GM12891 (cell line): ENCODE measurements around the gene EXOC3.
"Not testable (repeated sequence)": the region's sequence is repeated elsewhere in the genome, so short reads cannot be mapped to it uniquely, and the experiment has no call there.

Experiments
- DNase-seq: peaks from one replicate; pipeline ENCODE4 v3.0.0; 2011; ENCODE audit warnings: low spot score; ENCODE audit not compliant: insufficient read length
- FAIRE-seq: peaks from 2 replicates; lab custom pipeline; 2011; peaks lifted over from hg19 to GRCh38; lab: Jason Lieb, UNC
- PAX5 ChIP-seq: IDR thresholded peaks from 2 replicates; pipeline ENCODE4 v1.6.1; 2011; ENCODE audit warnings: low read length, moderate library complexity, mild to moderate bottlenecking; ENCODE audit not compliant: insufficient read depth, severe bottlenecking
- POLR2A ChIP-seq: IDR thresholded peaks from 2 replicates; pipeline ENCODE4 v1.6.1; 2011; ENCODE audit warnings: low read depth, low read length, control low read depth
- POLR2AphosphoS5 ChIP-seq: IDR thresholded peaks from 2 replicates; pipeline ENCODE4 v1.6.1; 2011; ENCODE audit warnings: low read depth, low read length, control low read depth
- POU2F2 ChIP-seq: IDR thresholded peaks from 2 replicates; pipeline ENCODE4 v1.6.1; 2011; ENCODE audit warnings: low read depth, mild to moderate bottlenecking, control low read depth, low read length, moderate library complexity
- SPI1 ChIP-seq: IDR thresholded peaks from 2 replicates; pipeline ENCODE4 v1.6.1; 2011; ENCODE audit warnings: low read depth, low read length, control low read depth
- TAF1 ChIP-seq: IDR thresholded peaks from 2 replicates; pipeline ENCODE4 v1.6.1; 2011; ENCODE audit warnings: low read depth, low read length, control low read depth

EXOC3 gene

GRCh38 chr5:472656-473550, 29.9 kb downstream of the EXOC3 start:
- TF ChIP-seq POLR2A (peak; percentile 74), TAF1 (peak; percentile 32; the same call in 1 of the 2 replicates), POLR2AphosphoS5 (peak; percentile 72; the same call in 1 of the 2 replicates), POU2F2 (no peak), PAX5 (peak; percentile 88), SPI1 (no peak)
- peak; percentile 99 for DNase-seq
- FAIRE-seq: peak; percentile 99

GRCh38 chr5:473551-474192, 30.7 kb downstream of the EXOC3 start:
- DNase-seq (no peak), FAIRE-seq (no peak)
- TF ChIP-seq POU2F2 (no peak), TAF1 (no peak), POLR2AphosphoS5 (no peak), SPI1 (no peak), PAX5 (no peak), POLR2A (no peak)

GRCh38 chr5:474232-474839, 31.4 kb downstream of the EXOC3 start:
- FAIRE-seq, DNase-seq: not testable (repeated sequence)

GRCh38 chr5:474840-475661, 32.1 kb downstream of the EXOC3 start:
- no peak for DNase-seq
- no peak for FAIRE-seq
- TF ChIP-seq SPI1 (no peak), TAF1 (no peak), POLR2AphosphoS5 (no peak), PAX5 (no peak), POLR2A (no peak), POU2F2 (no peak)

GRCh38 chr5:475704-476101, 32.7 kb downstream of the EXOC3 start:
- TF ChIP-seq POLR2AphosphoS5: no peak
- no peak for TF ChIP-seq PAX5
- no peak for TF ChIP-seq TAF1
- no peak for TF ChIP-seq POU2F2
- TF ChIP-seq SPI1: no peak
- TF ChIP-seq POLR2A: no peak
- DNase-seq: no peak
- no peak for FAIRE-seq

- TF ChIP-seq POLR2AphosphoS5: no peak
- no peak for TF ChIP-seq SPI1
- TF ChIP-seq PAX5: no peak
- no peak for FAIRE-seq
- DNase-seq: no peak
These were observed 33.3 kb downstream of the EXOC3 start for GRCh38 chr5:476102-476813.

- DNase-seq (no peak), FAIRE-seq (no peak)
- TF ChIP-seq TAF1 (no peak), PAX5 (no peak), SPI1 (no peak), POU2F2 (no peak), POLR2A (no peak), POLR2AphosphoS5 (no peak)
These were observed 33.8 kb downstream of the EXOC3 start for GRCh38 chr5:476814-477175.

GRCh38 chr5:477247-477646, 34.3 kb downstream of the EXOC3 start:
- DNase-seq: no peak
- no peak for TF ChIP-seq POU2F2
- TF ChIP-seq TAF1: no peak
- no peak for FAIRE-seq

- DNase-seq: no peak
- TF ChIP-seq PAX5 (no peak), POLR2AphosphoS5 (no peak), TAF1 (no peak), POLR2A (no peak), POU2F2 (no peak), SPI1 (no peak)
- no peak for FAIRE-seq
These were observed 34.9 kb downstream of the EXOC3 start for GRCh38 chr5:477871-478270.
